ENCODE results near the gene MTHFD1L. TPM values are rescaled to one million over a fixed set of nuclear protein-coding genes. Genes with fewer than 3 reads are reported as not detected.
A peak's percentile ranks its signal among the peaks of the same experiment; 100 is the strongest.

The MTHFD1L gene
- total and polyA plus RNA-seq, 2 donors from 2014 or later, result 4.7 to 39.6 TPM

DNA sequence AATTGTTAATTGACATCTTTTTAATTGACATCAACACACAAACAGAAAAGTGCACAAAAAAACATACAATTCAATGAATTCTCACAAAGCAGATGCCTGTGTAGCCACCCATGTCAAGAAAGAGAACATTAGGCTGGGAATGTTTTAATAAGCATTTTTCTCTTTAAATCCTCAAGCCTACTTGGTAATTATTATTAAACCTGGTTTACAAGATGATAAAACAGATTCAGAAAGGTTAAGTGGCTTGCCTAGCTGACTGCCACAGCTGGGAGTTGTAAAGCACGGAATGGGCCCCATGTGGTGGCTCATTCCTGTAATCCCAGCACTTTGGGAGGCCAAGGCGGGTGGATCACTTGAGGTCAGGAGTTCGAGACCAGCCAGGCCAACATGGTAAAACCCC is 284.3 kb downstream of the MTHFD1L start:
- FAIRE-seq, result no peak
- intact Hi-C loops (cut with DNase I), result no loop called here

More for the DNA sequence above, 284.3 kb downstream of the MTHFD1L start:
- H3K36me3 ChIP-seq (ENCODE audit: control insufficient read depth in 2 of 3, insufficient read depth in 3 of 3, low read length in 3 of 3), result no peaks in the 10 kb centered on the region
- H3K27me3 ChIP-seq (ENCODE audit: control insufficient read depth, insufficient read depth, low read length), result no peaks in the 10 kb centered on the region
- H3K27ac ChIP-seq (ENCODE audit: low read depth in 2 of 2, low read length in 2 of 2), result no peak overlapping the region
- DNase-seq, result peak in 2 of 5 donors; percentile 65 to 68
- TF ChIP-seq, protein P1, sequence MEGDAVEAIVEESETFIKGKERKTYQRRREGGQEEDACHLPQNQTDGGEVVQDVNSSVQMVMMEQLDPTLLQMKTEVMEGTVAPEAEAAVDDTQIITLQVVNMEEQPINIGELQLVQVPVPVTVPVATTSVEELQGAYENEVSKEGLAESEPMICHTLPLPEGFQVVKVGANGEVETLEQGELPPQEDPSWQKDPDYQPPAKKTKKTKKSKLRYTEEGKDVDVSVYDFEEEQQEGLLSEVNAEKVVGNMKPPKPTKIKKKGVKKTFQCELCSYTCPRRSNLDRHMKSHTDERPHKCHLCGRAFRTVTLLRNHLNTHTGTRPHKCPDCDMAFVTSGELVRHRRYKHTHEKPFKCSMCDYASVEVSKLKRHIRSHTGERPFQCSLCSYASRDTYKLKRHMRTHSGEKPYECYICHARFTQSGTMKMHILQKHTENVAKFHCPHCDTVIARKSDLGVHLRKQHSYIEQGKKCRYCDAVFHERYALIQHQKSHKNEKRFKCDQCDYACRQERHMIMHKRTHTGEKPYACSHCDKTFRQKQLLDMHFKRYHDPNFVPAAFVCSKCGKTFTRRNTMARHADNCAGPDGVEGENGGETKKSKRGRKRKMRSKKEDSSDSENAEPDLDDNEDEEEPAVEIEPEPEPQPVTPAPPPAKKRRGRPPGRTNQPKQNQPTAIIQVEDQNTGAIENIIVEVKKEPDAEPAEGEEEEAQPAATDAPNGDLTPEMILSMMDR (IDR thresholded peaks at IDR 0.05; ENCODE audit: borderline replicate concordance, extremely low read depth, insufficient read depth), result no peak
- peaks cover 7 to 23% (median 16%) of the 10 kb centered on the region in 3 donors for H3K4me1 ChIP-seq (ENCODE audit: control insufficient read depth in 2 of 3, insufficient read depth in 2 of 3, low read depth in 1 of 3, low read length in 3 of 3)
- no peaks in the 10 kb centered on the region for H3K9me3 ChIP-seq (ENCODE audit: control insufficient read depth in 2 of 3, insufficient read depth in 1 of 3, low read length in 3 of 3)
- H3K4me3 ChIP-seq (ENCODE audit: low read length in 3 of 3), result no peak overlapping the region
- H3K9ac ChIP-seq (ENCODE audit: low read length in 3 of 3), result no peak overlapping the region

Measured in kidney (tissue), 14 donors.